Testis (tissue), 2 donors: Measurements from ENCODE around the gene TTLL11.

Source experiments
- POLR2A ChIP-seq: fragments of 450-650 bp; IDR thresholded peaks from one replicate; pipeline ENCODE4 v1.6.1; 2017; ENCODE audit warnings: antibody characterized with exemption, mild to moderate bottlenecking, moderate library complexity
- TF ChIP-seq, protein P1 (sequence below), 3 experiments: fragments of 450-650 bp in 2 of 3; fragments of 200-600 bp in 1 of 3; sonication (generic) in 1 of 3; IDR thresholded peaks; one replicate each; pipeline ENCODE4 v1.5.1; 2016 to 2019; ENCODE audit warnings: antibody characterized with exemption in 3 of 3, mild to moderate bottlenecking in 2 of 3, moderate library complexity in 1 of 3

DNA sequence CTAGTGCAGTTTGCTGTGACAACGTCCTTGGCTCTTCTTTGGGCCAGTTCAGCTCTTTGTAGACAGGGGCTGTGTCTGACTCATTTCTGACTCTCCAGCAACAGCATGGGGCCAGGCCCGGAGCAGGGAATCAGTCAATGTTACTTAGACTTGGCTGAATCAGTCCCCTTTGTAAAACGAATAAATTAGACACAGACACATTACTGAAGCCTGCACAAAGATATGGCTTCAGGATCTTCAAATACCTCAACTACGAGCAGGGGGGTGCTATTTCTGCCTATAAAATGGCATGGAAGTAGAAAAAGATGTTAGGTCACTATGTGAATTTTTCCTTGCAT is 204.7 kb downstream of the TTLL11 start:
- TF ChIP-seq POLR2A, result no peak
- TF ChIP-seq, protein P1, sequence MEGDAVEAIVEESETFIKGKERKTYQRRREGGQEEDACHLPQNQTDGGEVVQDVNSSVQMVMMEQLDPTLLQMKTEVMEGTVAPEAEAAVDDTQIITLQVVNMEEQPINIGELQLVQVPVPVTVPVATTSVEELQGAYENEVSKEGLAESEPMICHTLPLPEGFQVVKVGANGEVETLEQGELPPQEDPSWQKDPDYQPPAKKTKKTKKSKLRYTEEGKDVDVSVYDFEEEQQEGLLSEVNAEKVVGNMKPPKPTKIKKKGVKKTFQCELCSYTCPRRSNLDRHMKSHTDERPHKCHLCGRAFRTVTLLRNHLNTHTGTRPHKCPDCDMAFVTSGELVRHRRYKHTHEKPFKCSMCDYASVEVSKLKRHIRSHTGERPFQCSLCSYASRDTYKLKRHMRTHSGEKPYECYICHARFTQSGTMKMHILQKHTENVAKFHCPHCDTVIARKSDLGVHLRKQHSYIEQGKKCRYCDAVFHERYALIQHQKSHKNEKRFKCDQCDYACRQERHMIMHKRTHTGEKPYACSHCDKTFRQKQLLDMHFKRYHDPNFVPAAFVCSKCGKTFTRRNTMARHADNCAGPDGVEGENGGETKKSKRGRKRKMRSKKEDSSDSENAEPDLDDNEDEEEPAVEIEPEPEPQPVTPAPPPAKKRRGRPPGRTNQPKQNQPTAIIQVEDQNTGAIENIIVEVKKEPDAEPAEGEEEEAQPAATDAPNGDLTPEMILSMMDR (IDR thresholded peaks at IDR 0.05), result no peak
